WTC11 (cell line): ENCODE measurements around the gene IL1RN. TPM values are rescaled to one million over a fixed set of nuclear protein-coding genes. Genes with fewer than 3 reads are reported as not detected.

ENCODE experiments used
- ATAC-seq: fragments of 200-7000 bp; cut with Tn5 transposase; 2 replicates; pipeline ENCODE4 v1.10.0; 2021; ENCODE audit warnings: mild to moderate bottlenecking, moderate library complexity
- CTCF ChIA-PET: fragments of 300-600 bp; sonication (Branson Sonifier 250); formaldehyde crosslinking; loops from one replicate; lab custom pipeline; 2021; ENCODE audit warnings: antibody characterized with exemption; lab: Charles Lee
- POLR2A ChIA-PET: fragments of 350-600 bp; sonication (Branson Sonifier 250); formaldehyde crosslinking; loops from one replicate; lab custom pipeline; 2021; ENCODE audit warnings: antibody characterized with exemption; lab: Charles Lee
- DNase-seq: peaks from one replicate; pipeline ENCODE4 v3.0.0; 2021; ENCODE audit warnings: low spot score
- H3K27ac Mint-ChIP-seq: 2 replicates; pipeline ENCODE4 v1.8.0; 2021; ENCODE audit warnings: mixed read lengths
- H3K27me3 Mint-ChIP-seq: 2 replicates; pipeline ENCODE4 v1.8.0; 2021; ENCODE audit warnings: low read depth, mild to moderate bottlenecking, moderate library complexity, mixed read lengths
- H3K36me3 Mint-ChIP-seq: 2 replicates; pipeline ENCODE4 v1.8.0; 2021; ENCODE audit warnings: mixed read lengths
- H3K4me1 Mint-ChIP-seq: 2 replicates; pipeline ENCODE4 v1.8.0; 2022; ENCODE audit warnings: mixed read lengths
- H3K4me3 Mint-ChIP-seq: 2 replicates; pipeline ENCODE4 v1.8.0; 2021; ENCODE audit warnings: mild to moderate bottlenecking, moderate library complexity, mixed read lengths
- H3K9me3 Mint-ChIP-seq: 2 replicates; pipeline ENCODE4 v1.8.0; 2021; ENCODE audit warnings: mixed read lengths
- ATF2 ChIP-seq: sonication (generic); formaldehyde crosslinking; IDR thresholded peaks from 2 replicates; pipeline ENCODE4 v1.8.1; 2022; ENCODE audit warnings: low read depth, missing genetic modification reagents, borderline replicate concordance
- CTCF ChIP-seq: fragments of 200-600 bp; IDR thresholded peaks from 2 replicates; pipeline ENCODE4 v1.8.0; 2022; ENCODE audit warnings: antibody characterized with exemption
- GABPB1 ChIP-seq: sonication (generic); formaldehyde crosslinking; IDR thresholded peaks from 2 replicates; pipeline ENCODE4 v1.8.1; 2023; ENCODE audit warnings: mild to moderate bottlenecking, missing genetic modification reagents
- JUN ChIP-seq: sonication (generic); formaldehyde crosslinking; IDR thresholded peaks from 2 replicates; pipeline ENCODE4 v1.8.0; 2023; ENCODE audit warnings: mild to moderate bottlenecking, missing genetic modification reagents
- MYBL2 ChIP-seq: sonication (generic); formaldehyde crosslinking; IDR thresholded peaks from 2 replicates; pipeline ENCODE4 v1.8.1; 2023; ENCODE audit warnings: mild to moderate bottlenecking, moderate library complexity, missing genetic modification reagents
- NR2C2 ChIP-seq: sonication (generic); formaldehyde crosslinking; IDR thresholded peaks from 2 replicates; pipeline ENCODE4 v1.8.0; 2022; ENCODE audit warnings: mild to moderate bottlenecking, missing genetic modification reagents
- NR3C1 ChIP-seq: sonication (generic); formaldehyde crosslinking; conservative IDR thresholded peaks from 2 replicates; pipeline ENCODE4 v1.8.1; 2023; ENCODE audit warnings: low read depth, mild to moderate bottlenecking, missing genetic modification reagents
- SP1 ChIP-seq: sonication (generic); formaldehyde crosslinking; conservative IDR thresholded peaks from 2 replicates; pipeline ENCODE4 v1.8.1; 2022; ENCODE audit warnings: missing genetic modification reagents
- TCF7 ChIP-seq: sonication (generic); formaldehyde crosslinking; IDR thresholded peaks from 2 replicates; pipeline ENCODE4 v1.8.0; 2022; ENCODE audit warnings: mild to moderate bottlenecking, low read depth, missing genetic modification reagents, moderate library complexity
- TEAD4 ChIP-seq: sonication (generic); formaldehyde crosslinking; IDR thresholded peaks from 2 replicates; pipeline ENCODE4 v1.8.0; 2022; ENCODE audit warnings: mild to moderate bottlenecking, missing genetic modification reagents
- ZBTB43 ChIP-seq: sonication (generic); formaldehyde crosslinking; IDR thresholded peaks from 2 replicates; pipeline ENCODE4 v1.8.1; 2023; ENCODE audit warnings: mild to moderate bottlenecking, missing genetic modification reagents
- ZMAT4 ChIP-seq: fragments of 250-450 bp; sonication (Bioruptor Pico); IDR thresholded peaks from 2 replicates; pipeline ENCODE4 v1.9.0; 2021; ENCODE audit warnings: mild to moderate bottlenecking
- ZNF263 ChIP-seq: sonication (generic); formaldehyde crosslinking; IDR thresholded peaks from 2 replicates; pipeline ENCODE4 v1.8.1; 2022; ENCODE audit warnings: low read depth, mild to moderate bottlenecking, moderate library complexity, missing genetic modification reagents
- ZNF396 ChIP-seq: fragments of 250-450 bp; sonication (Bioruptor Pico); IDR thresholded peaks from 2 replicates; pipeline ENCODE4 v1.8.0; 2021; ENCODE audit warnings: mild to moderate bottlenecking, moderate library complexity, borderline replicate concordance
- ZNF416 ChIP-seq: fragments of 250-450 bp; sonication (Bioruptor Pico); IDR thresholded peaks from 2 replicates; pipeline ENCODE4 v1.9.0; 2021; ENCODE audit warnings: mild to moderate bottlenecking, inconsistent platforms
- total RNA-seq: library from RNA; stranded (reverse); gene quantifications from 3 replicates; pipeline ENCODE4 v1.2.3, GENCODE V29; 2021
- TF ChIP-seq, protein P1 (sequence below): sonication (generic); formaldehyde crosslinking; IDR thresholded peaks from 2 replicates; pipeline ENCODE4 v1.8.1; 2023; ENCODE audit warnings: mild to moderate bottlenecking, missing genetic modification reagents, moderate library complexity
- TF ChIP-seq, protein P2 (sequence below): fragments of 250-450 bp; sonication (Bioruptor Pico); IDR thresholded peaks from 2 replicates; pipeline ENCODE4 v1.9.0; 2021; ENCODE audit warnings: mild to moderate bottlenecking

IL1RN gene
- total RNA-seq, 1 experiment from 2014 or later, result not detected

DNA sequence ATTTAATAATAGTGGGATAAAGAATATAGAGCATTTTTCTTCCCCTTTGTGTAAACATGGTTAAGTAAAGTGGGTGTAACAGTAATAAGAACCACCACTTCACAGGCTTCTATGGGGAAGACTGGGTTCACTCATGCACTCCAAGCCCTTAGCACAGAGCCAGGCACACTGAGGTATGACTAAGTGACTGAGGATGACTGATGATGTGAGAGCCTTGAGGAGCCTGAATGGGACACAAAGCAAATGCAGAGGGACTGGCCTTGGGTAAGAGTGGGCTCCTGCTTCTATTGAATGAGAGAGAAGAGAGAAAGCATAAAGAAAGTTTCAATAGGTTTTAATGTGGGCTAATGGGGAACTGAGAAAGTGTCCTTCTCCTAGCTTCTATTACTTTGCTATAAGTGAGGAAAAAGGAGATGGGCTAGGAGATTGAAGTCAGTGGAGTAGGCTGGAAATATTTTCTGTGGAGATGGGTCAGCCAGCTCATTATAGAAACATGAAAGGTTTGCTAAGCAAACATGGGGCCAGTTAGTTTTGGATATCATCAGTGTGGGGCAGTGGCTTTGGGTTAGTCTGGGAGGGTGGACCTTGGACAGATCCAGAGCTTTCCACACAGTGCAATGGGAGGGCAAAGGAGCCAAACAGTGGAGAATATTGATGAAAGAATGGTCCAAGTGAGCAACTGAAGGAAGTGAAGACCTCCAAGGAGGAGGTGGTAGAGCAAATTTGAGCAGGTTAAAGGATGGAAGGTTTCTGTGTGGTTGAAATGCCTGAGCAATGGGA, 39.0 kb upstream of the IL1RN start:
- ChIA-PET POLR2A (no interaction called here), CTCF (interaction anchor here (3.3 kb wide), 1 partner anchor 9 kb away, joined by 23 read pairs; no protein-coding TSS in a partner anchor)
- H3K4me3 Mint-ChIP-seq, result no peak overlapping the region
- TF ChIP-seq, protein P1, sequence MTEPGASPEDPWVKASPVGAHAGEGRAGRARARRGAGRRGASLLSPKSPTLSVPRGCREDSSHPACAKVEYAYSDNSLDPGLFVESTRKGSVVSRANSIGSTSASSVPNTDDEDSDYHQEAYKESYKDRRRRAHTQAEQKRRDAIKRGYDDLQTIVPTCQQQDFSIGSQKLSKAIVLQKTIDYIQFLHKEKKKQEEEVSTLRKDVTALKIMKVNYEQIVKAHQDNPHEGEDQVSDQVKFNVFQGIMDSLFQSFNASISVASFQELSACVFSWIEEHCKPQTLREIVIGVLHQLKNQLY (CRISPR knock-in tag), result no peak
- TF ChIP-seq GABPB1 (CRISPR knock-in tag), result peak; percentile 32
- peaks cover 10% of the 10 kb centered on the region; the same call in 1 of the 2 replicates for H3K27me3 Mint-ChIP-seq
- peaks cover under 1% of the 10 kb centered on the region; the same call in 1 of the 2 replicates for H3K9me3 Mint-ChIP-seq
- ATAC-seq (no peak), DNase-seq (no peak)
- H3K27ac Mint-ChIP-seq, result no peak overlapping the region
- H3K36me3 Mint-ChIP-seq, result no peaks in the 10 kb centered on the region
- no peaks in the 10 kb centered on the region for H3K4me1 Mint-ChIP-seq

DNA sequence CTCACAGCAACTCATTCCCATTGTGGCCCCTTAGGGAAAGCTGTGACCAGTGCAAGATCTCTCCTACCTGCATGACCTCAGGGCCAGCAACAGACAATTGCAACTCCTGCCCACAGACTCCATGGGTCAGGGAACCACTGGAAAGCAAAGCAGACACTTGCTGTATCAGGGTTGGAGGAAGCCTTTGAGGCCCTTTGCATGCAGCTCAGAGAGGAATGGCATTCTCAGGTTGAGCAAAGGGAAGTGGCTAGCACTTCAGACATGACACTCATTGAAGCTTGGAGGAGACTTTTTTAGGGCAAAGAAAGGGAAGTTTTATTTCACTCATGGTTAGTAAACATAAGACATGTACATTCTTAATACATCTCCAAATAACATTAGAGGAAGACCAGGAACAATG, 37.5 kb upstream of the IL1RN start:
- H3K4me3 Mint-ChIP-seq, result no peak overlapping the region
- TF ChIP-seq ATF2 (no peak), ZNF416 (CRISPR knock-in tag) (no peak), ZBTB43 (CRISPR knock-in tag) (no peak)
- ChIA-PET POLR2A (no interaction called here), CTCF (interaction anchor here (1.3 to 3.3 kb wide), 3 partner anchors 10 to 48 kb away, joined by 3 to 23 read pairs (median 4); no protein-coding TSS in a partner anchor)
- peaks cover 10% of the 10 kb centered on the region for H3K9me3 Mint-ChIP-seq
- peaks cover 8% of the 10 kb centered on the region for H3K27me3 Mint-ChIP-seq
- no peaks in the 10 kb centered on the region for H3K36me3 Mint-ChIP-seq
- H3K4me1 Mint-ChIP-seq, result no peaks in the 10 kb centered on the region
- no peak overlapping the region for H3K27ac Mint-ChIP-seq
- no peak for DNase-seq
- no peak for ATAC-seq

DNA sequence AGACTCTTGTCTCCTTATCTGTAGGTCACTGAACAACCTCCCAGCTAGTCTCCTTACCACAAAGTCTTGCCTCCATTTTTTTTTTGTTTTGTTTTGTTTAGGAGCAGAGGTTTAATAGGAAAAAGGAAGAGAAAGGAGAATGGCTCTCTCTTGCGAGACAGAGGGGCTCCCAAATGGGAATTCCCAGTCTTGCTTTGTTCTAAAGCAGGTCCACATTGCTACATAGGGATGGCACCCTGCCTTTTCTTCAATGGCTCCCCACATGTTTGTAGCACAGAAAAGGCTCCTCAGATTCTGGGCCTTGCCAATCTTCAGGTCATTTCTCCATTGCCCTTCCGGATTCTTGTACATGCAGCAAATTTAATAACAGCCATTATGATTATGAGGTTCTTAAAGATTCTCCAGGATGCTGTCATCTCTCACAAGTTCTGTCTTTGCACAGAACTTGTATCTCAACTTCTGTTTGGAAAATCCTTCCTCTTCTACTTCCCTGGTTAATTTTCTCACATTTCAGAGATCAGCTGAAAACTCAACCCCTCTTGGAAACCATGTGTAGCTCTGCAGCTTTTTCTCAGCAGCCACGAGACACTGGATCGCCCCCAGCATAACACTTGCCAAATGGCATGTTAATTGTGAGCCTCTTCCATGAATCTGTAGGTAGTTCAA, 36.0 kb upstream of the IL1RN start:
- H3K4me1 Mint-ChIP-seq, result no peaks in the 10 kb centered on the region
- TF ChIP-seq ZNF263 (CRISPR knock-in tag) (no peak), NR3C1 (CRISPR knock-in tag) (no peak), TCF7 (CRISPR knock-in tag) (no peak), ZMAT4 (CRISPR knock-in tag) (no peak), NR2C2 (CRISPR knock-in tag) (no peak), SP1 (CRISPR knock-in tag) (no peak), ZNF396 (CRISPR knock-in tag) (no peak), JUN (CRISPR knock-in tag) (no peak), CTCF (no peak), TEAD4 (CRISPR knock-in tag) (no peak), MYBL2 (CRISPR knock-in tag) (no peak)
- TF ChIP-seq, protein P2, sequence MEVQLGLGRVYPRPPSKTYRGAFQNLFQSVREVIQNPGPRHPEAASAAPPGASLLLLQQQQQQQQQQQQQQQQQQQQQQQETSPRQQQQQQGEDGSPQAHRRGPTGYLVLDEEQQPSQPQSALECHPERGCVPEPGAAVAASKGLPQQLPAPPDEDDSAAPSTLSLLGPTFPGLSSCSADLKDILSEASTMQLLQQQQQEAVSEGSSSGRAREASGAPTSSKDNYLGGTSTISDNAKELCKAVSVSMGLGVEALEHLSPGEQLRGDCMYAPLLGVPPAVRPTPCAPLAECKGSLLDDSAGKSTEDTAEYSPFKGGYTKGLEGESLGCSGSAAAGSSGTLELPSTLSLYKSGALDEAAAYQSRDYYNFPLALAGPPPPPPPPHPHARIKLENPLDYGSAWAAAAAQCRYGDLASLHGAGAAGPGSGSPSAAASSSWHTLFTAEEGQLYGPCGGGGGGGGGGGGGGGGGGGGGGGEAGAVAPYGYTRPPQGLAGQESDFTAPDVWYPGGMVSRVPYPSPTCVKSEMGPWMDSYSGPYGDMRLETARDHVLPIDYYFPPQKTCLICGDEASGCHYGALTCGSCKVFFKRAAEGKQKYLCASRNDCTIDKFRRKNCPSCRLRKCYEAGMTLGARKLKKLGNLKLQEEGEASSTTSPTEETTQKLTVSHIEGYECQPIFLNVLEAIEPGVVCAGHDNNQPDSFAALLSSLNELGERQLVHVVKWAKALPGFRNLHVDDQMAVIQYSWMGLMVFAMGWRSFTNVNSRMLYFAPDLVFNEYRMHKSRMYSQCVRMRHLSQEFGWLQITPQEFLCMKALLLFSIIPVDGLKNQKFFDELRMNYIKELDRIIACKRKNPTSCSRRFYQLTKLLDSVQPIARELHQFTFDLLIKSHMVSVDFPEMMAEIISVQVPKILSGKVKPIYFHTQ (CRISPR knock-in tag), result no peak
- H3K4me3 Mint-ChIP-seq, result no peak overlapping the region
- ATAC-seq (no peak), DNase-seq (no peak)
- peaks cover 13% of the 10 kb centered on the region for H3K27me3 Mint-ChIP-seq
- H3K27ac Mint-ChIP-seq, result no peak overlapping the region
- no peaks in the 10 kb centered on the region; the same call in 1 of the 2 replicates for H3K36me3 Mint-ChIP-seq
- POLR2A ChIA-PET, result no interaction called here
- H3K9me3 Mint-ChIP-seq, result peaks cover 17% of the 10 kb centered on the region
- CTCF ChIA-PET, result interaction anchor here (1.3 to 3.3 kb wide), 2 partner anchors 12 to 47 kb away, joined by 4 to 23 read pairs; no protein-coding TSS in a partner anchor
